Cardiac fibroblast (primary cell): ENCODE results near the gene SP3.

Source experiments
- DNase-seq, 2 donors: peaks; one replicate each; pipeline versions ENCODE4 v3.0.0 to v3.0.0-alpha.2; 2010; ENCODE audit warnings: low read depth in 2 of 2
- H3K4me3 ChIP-seq, 2 donors: replicated peaks in 1 of 2; 1 replicate in 1 of 2; 2 replicates in 1 of 2; pipeline ENCODE4 v1.5.1; 2011; ENCODE audit warnings: low read depth in 2 of 2, low read length in 2 of 2, mild to moderate bottlenecking in 2 of 2, moderate library complexity in 1 of 2
- CTCF ChIP-seq: IDR thresholded peaks from one replicate; pipeline ENCODE4 v1.5.1; 2011; ENCODE audit warnings: low read depth, mild to moderate bottlenecking, low read length, inconsistent platforms

The SP3 gene

GRCh38 chr2:173866874-173867618, 98.1 kb downstream of the SP3 start:
- TF ChIP-seq CTCF, result no peak
- peak in 1 of 2 donors; percentile 13 for DNase-seq
- H3K4me3 ChIP-seq, result no peak overlapping the region

DNA sequence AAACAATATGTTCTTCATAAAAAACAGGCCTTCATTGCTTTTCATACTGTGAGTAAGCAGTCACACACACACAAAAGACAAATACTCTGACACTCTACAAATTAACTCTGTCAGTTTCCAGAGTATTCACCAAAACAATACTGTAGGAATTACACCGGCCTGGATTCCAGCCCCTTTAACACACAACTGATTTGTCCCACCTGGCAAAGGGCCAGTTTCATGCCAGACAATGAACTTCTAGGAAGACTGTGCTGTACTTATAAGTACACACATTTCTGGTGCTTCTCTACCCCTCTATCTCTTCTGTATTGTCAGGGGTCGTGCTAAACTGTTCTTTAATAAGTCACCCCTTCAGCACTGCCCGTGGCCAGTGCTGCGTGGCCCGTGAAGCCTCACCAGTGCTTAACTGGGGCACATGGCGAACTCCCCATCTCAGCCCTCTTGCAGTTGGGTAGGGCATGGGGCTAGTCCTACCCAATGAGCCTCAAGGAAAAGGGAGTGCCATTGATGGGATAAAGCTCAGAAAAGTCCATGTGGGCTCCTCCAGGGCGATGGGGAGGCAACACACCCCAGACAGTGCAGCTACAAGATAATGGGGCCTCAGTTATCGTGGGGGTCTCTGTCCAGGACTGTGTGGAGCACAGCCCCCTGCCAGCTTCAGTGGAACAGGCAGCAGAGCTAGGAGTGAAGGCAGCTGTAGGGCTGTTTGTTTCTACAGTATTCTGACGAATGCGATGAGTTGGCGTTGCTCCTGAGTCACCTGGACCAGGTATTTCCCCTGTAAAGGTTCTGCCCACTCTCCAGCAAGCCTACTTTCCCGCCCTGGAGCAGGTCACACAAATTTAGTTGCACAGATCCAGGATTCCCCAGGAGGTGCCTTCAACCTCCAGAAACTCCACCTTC, 99.0 kb downstream of the SP3 start:
- no peak overlapping the region for H3K4me3 ChIP-seq
- no peak for DNase-seq
- no peak for TF ChIP-seq CTCF

DNA sequence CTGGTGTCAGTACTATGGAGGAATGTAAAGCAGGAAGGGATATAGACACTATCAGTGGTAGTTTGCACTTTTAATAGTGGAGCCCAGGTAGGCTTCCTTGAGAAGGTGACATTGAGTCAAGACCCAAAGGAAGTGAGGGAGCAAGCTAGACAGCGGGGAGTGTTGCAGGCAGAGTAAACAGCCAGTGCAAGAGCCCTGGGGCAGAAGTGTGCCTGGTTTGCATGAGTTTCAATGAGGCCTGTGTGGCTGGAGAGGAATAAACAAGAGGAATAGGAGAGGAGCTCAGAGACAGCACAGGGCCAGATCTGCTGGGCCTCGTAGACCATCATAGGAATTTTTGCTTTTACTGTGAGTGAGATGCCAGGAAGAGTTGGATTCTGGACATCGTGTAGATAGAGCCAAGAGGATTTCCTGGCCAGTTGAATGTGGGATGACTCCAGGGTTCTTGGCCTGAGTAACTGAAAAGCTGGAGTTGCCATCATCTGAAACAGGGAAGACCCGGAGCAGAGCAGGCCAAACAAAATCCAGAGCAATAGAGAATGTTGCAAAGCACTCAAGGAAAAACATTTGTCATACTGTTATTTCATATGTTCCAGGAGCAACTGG, 102.5 kb downstream of the SP3 start:
- H3K4me3 ChIP-seq, result no peak overlapping the region
- no peak for TF ChIP-seq CTCF
- DNase-seq, result peak in 1 of 2 donors; percentile 25

DNA sequence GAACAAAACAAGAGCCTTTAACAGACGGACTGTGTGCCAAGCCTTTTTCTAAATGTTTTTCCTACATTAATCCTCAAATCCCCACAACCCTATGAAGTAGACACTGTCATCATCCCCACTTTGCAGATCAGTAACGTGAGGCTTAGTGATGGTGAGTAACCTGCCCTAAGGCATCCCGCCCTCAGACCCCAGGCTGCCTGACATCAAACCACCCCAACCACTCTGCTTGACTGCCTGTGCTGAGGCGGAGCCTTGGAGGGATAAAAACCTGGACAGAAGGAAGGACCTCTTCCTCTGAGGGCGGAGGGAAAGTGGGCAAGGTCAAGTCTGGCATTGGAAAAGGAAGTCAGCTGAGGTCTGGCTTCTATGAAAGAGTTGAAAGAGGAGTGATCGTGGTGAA, 104.6 kb downstream of the SP3 start:
- TF ChIP-seq CTCF, result no peak
- no peak for DNase-seq
- no peak overlapping the region for H3K4me3 ChIP-seq

GRCh38 chr2:173860082-173860481, 105.1 kb downstream of the SP3 start:
- no peak overlapping the region for H3K4me3 ChIP-seq
- TF ChIP-seq CTCF, result no peak
- DNase-seq, result no peak

DNA sequence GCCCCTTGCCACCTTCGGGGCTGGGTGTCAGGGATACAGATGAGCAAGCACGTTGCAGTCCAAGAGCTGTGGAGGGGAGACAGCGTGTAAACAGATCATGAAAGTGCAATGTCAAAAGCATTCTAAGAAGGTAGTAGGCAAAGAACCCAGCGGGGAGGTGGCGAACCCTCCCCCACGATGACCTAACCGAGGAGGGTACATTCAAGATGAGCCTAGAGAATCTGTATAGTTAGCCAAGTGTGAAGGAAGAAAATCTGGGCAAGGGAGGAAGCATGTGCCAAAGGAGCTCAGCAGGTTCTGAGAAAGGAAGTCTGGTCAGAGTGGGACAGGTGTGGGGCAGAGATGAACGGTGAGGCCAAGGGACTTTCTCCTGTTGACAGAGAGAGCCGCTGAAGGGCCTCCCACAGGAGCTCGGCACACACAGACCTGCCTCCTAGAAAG, 106.9 kb downstream of the SP3 start:
- no peak for TF ChIP-seq CTCF
- H3K4me3 ChIP-seq, result no peak overlapping the region
- DNase-seq, result no peak
